ENCODE data around the gene LBR. TPM values are rescaled to one million over a fixed set of nuclear protein-coding genes. Genes with fewer than 3 reads are reported as not detected.
A peak's percentile ranks its signal among the peaks of the same experiment; 100 is the strongest.

The LBR gene
- total RNA-seq, result 10 to 100 TPM; 16.5 to 19.8 (median 18.5) TPM

DNA sequence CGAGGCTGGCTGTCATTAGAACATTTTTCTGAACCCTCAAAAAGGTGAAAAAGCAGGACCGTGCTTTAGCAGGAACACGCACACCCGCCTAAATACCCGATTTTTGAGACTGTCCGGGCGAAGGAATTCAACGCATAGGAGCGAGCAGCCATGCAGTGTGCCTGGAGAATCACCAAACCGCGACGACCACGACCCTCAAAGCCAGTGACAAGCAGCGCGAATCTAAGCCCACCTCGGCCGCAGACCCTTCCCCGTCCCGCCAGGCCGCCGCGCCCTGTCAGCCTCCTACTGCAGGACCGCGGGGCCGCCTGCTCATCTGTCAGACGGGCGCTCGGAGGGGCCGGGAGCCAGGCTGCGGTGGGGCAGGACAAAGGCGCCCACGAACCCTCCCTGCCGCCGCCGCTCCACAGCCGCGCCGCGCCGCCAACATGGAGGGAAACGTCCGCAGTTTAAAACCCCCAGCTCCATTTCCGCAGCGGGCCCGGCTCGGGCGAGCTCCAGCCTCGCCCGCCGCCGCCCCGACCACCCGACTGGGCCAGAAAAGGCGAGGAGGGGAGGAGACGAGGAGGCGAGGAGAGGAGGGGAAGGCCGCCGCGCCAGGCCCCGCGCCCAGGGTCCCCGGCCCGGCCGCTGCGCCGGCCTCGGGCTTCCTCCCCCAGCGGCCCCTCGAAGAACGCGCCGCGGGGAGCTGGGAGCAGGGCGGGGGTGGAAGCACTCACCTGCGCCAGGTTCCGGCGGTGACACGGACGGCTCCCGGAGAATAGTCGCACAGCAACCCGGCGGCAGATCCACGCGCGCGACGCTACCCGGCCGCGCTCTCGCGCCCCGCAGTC is at the start of gene LBR:
TSS of gene LBR (minus strand) at position 804 of the 833 bp plus-strand sequence. CDS start 3,963 bp downstream, outside the sequence.
- in situ Hi-C loops (cut with MboI; ENCODE audit: low sequenced_read_pairs in 4 of 4), result no loop called here
- H3K4me3 ChIP-seq, result peak within 1 kb of the TSS; percentile 80 to 98 (median 96)
- DNase-seq (peak in 1 of 2 donors; percentile 23), ATAC-seq (peak; percentile 28 to 49)
- TF ChIP-seq POLR2A (IDR thresholded peaks at IDR 0.05), result peak in 1 of 2 donors; percentile 85
- TF ChIP-seq, protein P1, sequence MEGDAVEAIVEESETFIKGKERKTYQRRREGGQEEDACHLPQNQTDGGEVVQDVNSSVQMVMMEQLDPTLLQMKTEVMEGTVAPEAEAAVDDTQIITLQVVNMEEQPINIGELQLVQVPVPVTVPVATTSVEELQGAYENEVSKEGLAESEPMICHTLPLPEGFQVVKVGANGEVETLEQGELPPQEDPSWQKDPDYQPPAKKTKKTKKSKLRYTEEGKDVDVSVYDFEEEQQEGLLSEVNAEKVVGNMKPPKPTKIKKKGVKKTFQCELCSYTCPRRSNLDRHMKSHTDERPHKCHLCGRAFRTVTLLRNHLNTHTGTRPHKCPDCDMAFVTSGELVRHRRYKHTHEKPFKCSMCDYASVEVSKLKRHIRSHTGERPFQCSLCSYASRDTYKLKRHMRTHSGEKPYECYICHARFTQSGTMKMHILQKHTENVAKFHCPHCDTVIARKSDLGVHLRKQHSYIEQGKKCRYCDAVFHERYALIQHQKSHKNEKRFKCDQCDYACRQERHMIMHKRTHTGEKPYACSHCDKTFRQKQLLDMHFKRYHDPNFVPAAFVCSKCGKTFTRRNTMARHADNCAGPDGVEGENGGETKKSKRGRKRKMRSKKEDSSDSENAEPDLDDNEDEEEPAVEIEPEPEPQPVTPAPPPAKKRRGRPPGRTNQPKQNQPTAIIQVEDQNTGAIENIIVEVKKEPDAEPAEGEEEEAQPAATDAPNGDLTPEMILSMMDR (IDR thresholded peaks at IDR 0.05 in 4 of 5, conservative IDR thresholded peaks at IDR 0.05 in 1 of 5), result no peak
- intact Hi-C loops (cut with DNase I; ENCODE audit: low total_unique reads), result loop anchor here (5.0 kb wide), 2 partner anchors 230 to 635 kb away; partner anchors contain the start of gene H3-3A
- peaks cover 19 to 35% of the 10 kb centered on the region in 2 donors for H3K4me1 ChIP-seq
- H3K36me3 ChIP-seq, result no peaks in the 10 kb centered on the region
- peak within 1 kb of the TSS; percentile 89 to 95 (median 92) for H3K27ac ChIP-seq
- H3K27me3 ChIP-seq, result no peaks in the 10 kb centered on the region
- H3K9me3 ChIP-seq, result no peaks in the 10 kb centered on the region

- TF ChIP-seq, protein P1 (IDR thresholded peaks at IDR 0.05 in 4 of 5, conservative IDR thresholded peaks at IDR 0.05 in 1 of 5), result no peak
- TF ChIP-seq POLR2A (IDR thresholded peaks at IDR 0.05), result no peak
- ATAC-seq, result no peak
- Histone ChIP-seq H3K4me1 (peaks cover 0 to 10% of the 10 kb centered on the region in 2 donors), H3K4me3 (no peak overlapping the region), H3K9me3 (no peaks in the 10 kb centered on the region), H3K36me3 (no peaks in the 10 kb centered on the region), H3K27ac (no peak overlapping the region), H3K27me3 (no peaks in the 10 kb centered on the region)
- in situ Hi-C loops (cut with MboI; ENCODE audit: low sequenced_read_pairs in 4 of 4), result loop anchor here in 3 of 4 donors (5.0 to 10.0 kb wide), 7 partner anchors 367 to 507 kb away; no protein-coding TSS in a partner anchor
- intact Hi-C loops (cut with DNase I; ENCODE audit: low total_unique reads), result no loop called here
- no peak for DNase-seq
These were observed 49.6 kb upstream of the LBR start for GRCh38 chr1:225477296-225477911.

DNA sequence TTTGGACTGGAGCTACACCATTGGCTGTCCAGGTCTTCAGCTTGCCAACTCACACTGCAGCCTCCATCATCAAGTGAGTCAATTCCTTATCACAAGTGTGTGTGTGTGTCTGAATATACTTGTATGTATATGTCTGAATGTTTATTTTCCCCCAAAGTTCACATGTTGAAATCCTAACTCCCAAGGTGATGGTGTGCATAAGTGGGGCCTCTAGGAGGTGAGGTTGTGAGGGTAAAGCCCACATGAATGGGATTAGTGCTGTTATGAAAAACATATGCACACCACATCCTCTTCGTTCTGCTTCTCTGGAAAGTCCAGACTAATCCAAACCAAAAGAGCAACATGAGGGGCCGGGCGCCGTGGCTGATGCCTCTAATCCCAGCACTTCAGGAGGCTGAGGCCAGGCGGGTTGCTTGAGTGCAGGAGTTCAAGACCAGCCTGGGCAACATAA is 48.7 kb upstream of the LBR start:
- intact Hi-C loops (cut with DNase I; ENCODE audit: low total_unique reads) (no loop called here), in situ Hi-C loops (cut with MboI; ENCODE audit: low sequenced_read_pairs in 4 of 4) (loop anchor here in 3 of 4 donors (5.0 to 10.0 kb wide), 7 partner anchors 368 to 508 kb away; no protein-coding TSS in a partner anchor)
- peaks cover 0 to 10% of the 10 kb centered on the region in 2 donors for H3K4me1 ChIP-seq
- ATAC-seq (no peak), DNase-seq (no peak)
- H3K4me3 ChIP-seq, result no peak overlapping the region
- no peaks in the 10 kb centered on the region for H3K36me3 ChIP-seq
- H3K27me3 ChIP-seq, result no peaks in the 10 kb centered on the region
- TF ChIP-seq, protein P1 (IDR thresholded peaks at IDR 0.05 in 4 of 5, conservative IDR thresholded peaks at IDR 0.05 in 1 of 5), result no peak
- no peak for TF ChIP-seq POLR2A (IDR thresholded peaks at IDR 0.05)
- no peaks in the 10 kb centered on the region for H3K9me3 ChIP-seq
- no peak overlapping the region for H3K27ac ChIP-seq

GRCh38 chr1:225476100-225476511 is 48.3 kb upstream of the LBR start:
- Histone ChIP-seq H3K27ac (no peak overlapping the region), H3K4me1 (peaks cover 0 to 10% of the 10 kb centered on the region in 2 donors), H3K27me3 (no peaks in the 10 kb centered on the region), H3K4me3 (no peak overlapping the region), H3K36me3 (no peaks in the 10 kb centered on the region), H3K9me3 (no peaks in the 10 kb centered on the region)
- no peak for TF ChIP-seq POLR2A (IDR thresholded peaks at IDR 0.05)
- TF ChIP-seq, protein P1 (IDR thresholded peaks at IDR 0.05 in 4 of 5, conservative IDR thresholded peaks at IDR 0.05 in 1 of 5), result no peak
- intact Hi-C loops (cut with DNase I; ENCODE audit: low total_unique reads), result no loop called here
- in situ Hi-C loops (cut with MboI; ENCODE audit: low sequenced_read_pairs in 4 of 4), result loop anchor here in 3 of 4 donors (5.0 to 10.0 kb wide), 7 partner anchors 369 to 509 kb away; no protein-coding TSS in a partner anchor
- ATAC-seq (no peak), DNase-seq (no peak)

Measured in gastrocnemius medialis (tissue), 4 donors.